Keratinocyte (primary cell): Measurements from ENCODE around the gene SYNE2. TPM values are rescaled to one million over a fixed set of nuclear protein-coding genes. Genes with fewer than 3 reads are reported as not detected.
A peak's percentile ranks its signal among the peaks of the same experiment; 100 is the strongest.

Source experiments
- DNase-seq: peaks from one replicate; pipeline ENCODE4 v3.0.0-alpha.2; 2011; ENCODE audit warnings: low read depth, missing footprints, low spot score
- FAIRE-seq: peaks from 2 replicates; lab custom pipeline; 2011; peaks lifted over from hg19 to GRCh38; lab: Jason Lieb, UNC
- H2AFZ ChIP-seq: 2 replicates; pipeline ENCODE4 v1.6.0; 2012; ENCODE audit warnings: low read length, control low read depth, inconsistent platforms; ENCODE audit not compliant: control insufficient read depth
- H3K27ac ChIP-seq: 2 replicates; pipeline ENCODE4 v1.5.1; 2011; ENCODE audit warnings: low read length; ENCODE audit not compliant: control insufficient read depth, insufficient read depth
- H3K27me3 ChIP-seq: 3 replicates; pipeline ENCODE4 v1.6.0; 2011; ENCODE audit warnings: low read length; ENCODE audit not compliant: control insufficient read depth, insufficient read depth; ENCODE audit errors: extremely low read depth
- H3K36me3 ChIP-seq, 2 experiments: 2 replicates in 1 of 2; 3 replicates in 1 of 2; pipeline ENCODE4 v1.5.1; 2011; ENCODE audit warnings: low read length in 2 of 2, mild to moderate bottlenecking in 1 of 2; ENCODE audit not compliant: control insufficient read depth in 2 of 2, insufficient read depth in 2 of 2; ENCODE audit errors: extremely low read depth in 1 of 2
- H3K4me1 ChIP-seq: 3 replicates; pipeline ENCODE4 v1.5.1; 2011; ENCODE audit warnings: low read length; ENCODE audit not compliant: control insufficient read depth, insufficient read depth; ENCODE audit errors: extremely low read depth
- H3K4me2 ChIP-seq: 3 replicates; pipeline ENCODE4 v1.6.0; 2011; ENCODE audit warnings: low read depth, low read length; ENCODE audit not compliant: control insufficient read depth, insufficient read depth; ENCODE audit errors: extremely low read depth
- H3K4me3 ChIP-seq, 3 experiments: fragments of 200-600 bp in 1 of 3; sonication (generic) in 1 of 3; 2 replicates in 2 of 3; 3 replicates in 1 of 3; pipeline ENCODE4 v1.5.1; 2011 to 2016; ENCODE audit warnings: low read length in 3 of 3, mild to moderate bottlenecking in 3 of 3, control low read depth in 2 of 3, inconsistent platforms in 1 of 3, low read depth in 1 of 3, mixed read lengths in 1 of 3, mixed run types in 1 of 3, moderate library complexity in 1 of 3; ENCODE audit not compliant: control insufficient read depth in 2 of 3, insufficient read depth in 2 of 3; ENCODE audit errors: extremely low read depth in 1 of 3
- H3K79me2 ChIP-seq: 2 replicates; pipeline ENCODE4 v1.6.0; 2012; ENCODE audit warnings: low read length; ENCODE audit not compliant: control insufficient read depth, insufficient read depth
- H3K9ac ChIP-seq: 3 replicates; pipeline ENCODE4 v1.6.0; 2011; ENCODE audit warnings: low read length; ENCODE audit not compliant: control insufficient read depth, insufficient read depth; ENCODE audit errors: extremely low read depth
- H3K9me1 ChIP-seq: 3 replicates; pipeline ENCODE4 v1.6.0; 2011; ENCODE audit warnings: low read length; ENCODE audit not compliant: control insufficient read depth, insufficient read depth; ENCODE audit errors: extremely low read depth
- H3K9me3 ChIP-seq: 2 replicates; pipeline ENCODE4 v1.5.1; 2012; ENCODE audit warnings: low read depth, low read length; ENCODE audit not compliant: control insufficient read depth
- H4K20me1 ChIP-seq: 3 replicates; pipeline ENCODE4 v1.6.0; 2011; ENCODE audit warnings: low read length; ENCODE audit not compliant: control insufficient read depth, insufficient read depth; ENCODE audit errors: extremely low read depth
- EZH2 ChIP-seq: IDR thresholded peaks from one replicate; pipeline ENCODE4 v1.6.1; 2012; ENCODE audit warnings: inconsistent platforms, mild to moderate bottlenecking, low read length, moderate library complexity
- dilution Hi-C: fragments of 300-500 bp; cut with MboI; formaldehyde crosslinking; loops from one replicate; pipeline ENCODE4 v1.7.0; 2020; ENCODE audit warnings: low sequenced_read_pairs; ENCODE audit not compliant: extremely low pct_ligation_motif_present
- polyA plus RNA-seq, 5 experiments: library from polyadenylated mRNA; depleted of rRNA in 3 of 5; stranded (reverse) in 3 of 5; stranded (forward) in 1 of 5; unstranded in 1 of 5; fragments of >200 nt; gene quantifications; 1 replicate in 1 of 5; 2 replicates in 3 of 5; 3 replicates in 1 of 5; pipeline versions ENCODE4 v1.2.1 to v1.2.3, GENCODE V29; 2011 to 2012; ENCODE audit warnings: missing spikeins in 2 of 5, low read depth in 1 of 5, low replicate concordance in 1 of 5
- TF ChIP-seq, protein P1 (sequence below), 3 experiments: IDR thresholded peaks in 1 of 3; conservative IDR thresholded peaks in 1 of 3; optimal IDR thresholded peaks in 1 of 3; 2 replicates in 2 of 3; 3 replicates in 1 of 3; pipeline versions ENCODE3 to v1.5.1; 2011; ENCODE audit warnings: low read length in 3 of 3, mild to moderate bottlenecking in 3 of 3, moderate library complexity in 2 of 3, control low read depth in 1 of 3, inconsistent platforms in 1 of 3; ENCODE audit not compliant: insufficient read depth in 2 of 3; ENCODE audit errors: extremely low read depth in 1 of 3

Gene SYNE2
- polyA plus RNA-seq, 1 donor (not counting 4 experiments of a cell fraction or from before 2014, with no cell fraction given): 9.9 TPM

DNA sequence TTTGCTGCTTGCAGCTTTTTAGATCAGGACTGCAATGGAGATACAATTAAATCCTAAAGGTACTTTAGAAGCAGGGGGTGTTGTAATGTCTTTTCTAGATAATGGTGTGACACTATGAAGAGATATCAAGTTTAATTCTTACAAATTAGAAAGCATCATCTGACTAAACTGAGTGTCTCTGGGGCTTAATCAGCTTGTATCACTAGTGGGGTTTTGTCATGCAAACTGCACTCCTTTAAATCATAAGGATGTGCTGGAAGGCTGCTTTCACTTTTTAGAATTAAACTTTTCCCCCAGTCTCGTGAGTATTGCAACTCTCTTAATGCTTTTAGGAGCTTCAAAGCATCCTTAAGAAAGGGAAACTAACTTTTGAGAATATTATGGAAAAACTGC is 222.8 kb downstream of the SYNE2 start:
- Histone ChIP-seq H3K9me3 (no peaks in the 10 kb centered on the region), H3K4me2 (no peak overlapping the region), H3K79me2 (no peaks in the 10 kb centered on the region), H4K20me1 (no peaks in the 10 kb centered on the region), H3K27me3 (no peaks in the 10 kb centered on the region), H3K36me3 (peaks cover 2 to 14% of the 10 kb centered on the region in 2 experiments), H3K9ac (no peak overlapping the region), H3K9me1 (no peaks in the 10 kb centered on the region), H3K4me3 (no peak overlapping the region), H2AFZ (no peak overlapping the region), H3K27ac (peak overlapping the region; percentile 40), H3K4me1 (peaks cover 11% of the 10 kb centered on the region)
- TF ChIP-seq, protein P1, sequence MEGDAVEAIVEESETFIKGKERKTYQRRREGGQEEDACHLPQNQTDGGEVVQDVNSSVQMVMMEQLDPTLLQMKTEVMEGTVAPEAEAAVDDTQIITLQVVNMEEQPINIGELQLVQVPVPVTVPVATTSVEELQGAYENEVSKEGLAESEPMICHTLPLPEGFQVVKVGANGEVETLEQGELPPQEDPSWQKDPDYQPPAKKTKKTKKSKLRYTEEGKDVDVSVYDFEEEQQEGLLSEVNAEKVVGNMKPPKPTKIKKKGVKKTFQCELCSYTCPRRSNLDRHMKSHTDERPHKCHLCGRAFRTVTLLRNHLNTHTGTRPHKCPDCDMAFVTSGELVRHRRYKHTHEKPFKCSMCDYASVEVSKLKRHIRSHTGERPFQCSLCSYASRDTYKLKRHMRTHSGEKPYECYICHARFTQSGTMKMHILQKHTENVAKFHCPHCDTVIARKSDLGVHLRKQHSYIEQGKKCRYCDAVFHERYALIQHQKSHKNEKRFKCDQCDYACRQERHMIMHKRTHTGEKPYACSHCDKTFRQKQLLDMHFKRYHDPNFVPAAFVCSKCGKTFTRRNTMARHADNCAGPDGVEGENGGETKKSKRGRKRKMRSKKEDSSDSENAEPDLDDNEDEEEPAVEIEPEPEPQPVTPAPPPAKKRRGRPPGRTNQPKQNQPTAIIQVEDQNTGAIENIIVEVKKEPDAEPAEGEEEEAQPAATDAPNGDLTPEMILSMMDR (optimal IDR thresholded peaks at IDR 0.05 in 1 of 3, IDR thresholded peaks at IDR 0.05 in 1 of 3, conservative IDR thresholded peaks at IDR 0.05 in 1 of 3; ENCODE audit: extremely low read depth in 1 of 3, insufficient read depth in 2 of 3, low read length in 3 of 3): no peak
- TF ChIP-seq EZH2: no peak
- FAIRE-seq: no peak
- DNase-seq: no peak
- dilution Hi-C loops: no loop called here

DNA sequence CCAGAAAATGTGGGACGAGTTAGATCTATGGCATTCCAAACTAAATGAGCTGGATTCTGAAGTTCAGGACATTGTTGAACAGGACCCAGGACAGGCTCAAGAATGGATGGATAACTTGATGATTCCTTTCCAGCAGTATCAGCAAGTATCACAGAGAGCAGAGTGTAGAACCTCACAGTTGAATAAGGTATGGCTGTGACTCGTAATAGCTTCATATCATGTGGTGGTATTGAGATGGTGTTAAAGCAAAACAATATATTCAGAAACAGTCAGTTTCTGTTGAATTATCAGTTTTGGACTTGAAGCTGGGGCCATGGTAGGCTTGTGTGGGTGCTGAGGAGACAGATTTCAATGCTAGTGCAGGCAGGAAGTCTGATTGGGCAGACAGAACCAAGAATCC is 227.6 kb downstream of the SYNE2 start:
- no peaks in the 10 kb centered on the region for H3K79me2 ChIP-seq
- H3K4me3 ChIP-seq: no peak overlapping the region
- H3K9ac ChIP-seq: no peak overlapping the region
- TF ChIP-seq EZH2: no peak
- TF ChIP-seq, protein P1 (optimal IDR thresholded peaks at IDR 0.05 in 1 of 3, IDR thresholded peaks at IDR 0.05 in 1 of 3, conservative IDR thresholded peaks at IDR 0.05 in 1 of 3; ENCODE audit: extremely low read depth in 1 of 3, insufficient read depth in 2 of 3, low read length in 3 of 3): no peak
- peaks cover 2 to 11% of the 10 kb centered on the region in 2 experiments for H3K36me3 ChIP-seq
- no peaks in the 10 kb centered on the region for H3K4me1 ChIP-seq
- no peaks in the 10 kb centered on the region for H3K9me3 ChIP-seq
- DNase-seq (no peak), FAIRE-seq (peak; percentile 62)
- dilution Hi-C loops: no loop called here
- H2AFZ ChIP-seq: no peak overlapping the region
- H3K27ac ChIP-seq: no peak overlapping the region
- no peaks in the 10 kb centered on the region for H3K27me3 ChIP-seq
- H3K9me1 ChIP-seq: no peaks in the 10 kb centered on the region
- no peak overlapping the region for H3K4me2 ChIP-seq
- H4K20me1 ChIP-seq: no peaks in the 10 kb centered on the region
